HepG2 (cell line): Measurements from ENCODE around the gene WHAMM. TPM values are rescaled to one million over a fixed set of nuclear protein-coding genes. Genes with fewer than 3 reads are reported as not detected.

Experiments used
- ARNTL ChIP-seq: sonication (generic); formaldehyde crosslinking; IDR thresholded peaks from 2 replicates; pipeline ENCODE4 v1.4.0; 2020; ENCODE audit warnings: mild to moderate bottlenecking, missing genetic modification reagents
- FOXA3 ChIP-seq: IDR thresholded peaks from 2 replicates; pipeline ENCODE4 v1.6.1; 2016; ENCODE audit warnings: missing genetic modification reagents, missing compliant biosample characterization
- KDM2A ChIP-seq: sonication (generic); formaldehyde crosslinking; IDR thresholded peaks from 2 replicates; pipeline ENCODE4 v1.4.0; 2020; ENCODE audit warnings: low read depth, missing genetic modification reagents, borderline replicate concordance
- NFATC3 ChIP-seq: sonication (generic); formaldehyde crosslinking; IDR thresholded peaks from 2 replicates; pipeline ENCODE4 v1.5.1; 2020; ENCODE audit warnings: mild to moderate bottlenecking, missing genetic modification reagents
- NPAS2 ChIP-seq: sonication (generic); formaldehyde crosslinking; IDR thresholded peaks from 2 replicates; pipeline ENCODE4 v1.8.0; 2022; ENCODE audit warnings: mild to moderate bottlenecking, missing genetic modification reagents, borderline replicate concordance
- PHF5A ChIP-seq: IDR thresholded peaks from one replicate; pipeline ENCODE4 v1.6.1; 2018; ENCODE audit warnings: low read depth, missing genetic modification reagents; ENCODE audit not compliant: unreplicated experiment
- SAP130 ChIP-seq: IDR thresholded peaks from 2 replicates; pipeline ENCODE4 v1.6.1; 2016; ENCODE audit warnings: low read depth
- TCF12 ChIP-seq, 2 experiments: fragments of 450-650 bp in 1 of 2; sonication (generic) in 1 of 2; formaldehyde crosslinking in 1 of 2; IDR thresholded peaks; 2 replicates each; pipeline versions ENCODE4 v1.6.1 to v1.8.0; 2017 to 2022; ENCODE audit warnings: antibody characterized with exemption in 1 of 2, mild to moderate bottlenecking in 1 of 2, missing genetic modification reagents in 1 of 2, moderate library complexity in 1 of 2
- ZFY ChIP-seq: sonication (generic); formaldehyde crosslinking; IDR thresholded peaks from 2 replicates; pipeline ENCODE4 v1.4.0; 2020; ENCODE audit warnings: missing genetic modification reagents
- ZKSCAN8 ChIP-seq: IDR thresholded peaks from 2 replicates; pipeline ENCODE4 v1.6.1; 2016; ENCODE audit warnings: borderline replicate concordance, missing genetic modification reagents, missing compliant biosample characterization
- ZNF180 ChIP-seq: sonication (generic); formaldehyde crosslinking; IDR thresholded peaks from 2 replicates; pipeline ENCODE4 v1.4.0; 2020; ENCODE audit warnings: low read depth, missing genetic modification reagents, borderline replicate concordance
- ZNF33B ChIP-seq: sonication (generic); formaldehyde crosslinking; IDR thresholded peaks from 2 replicates; pipeline ENCODE4 v1.5.1; 2020; ENCODE audit warnings: mild to moderate bottlenecking, missing genetic modification reagents
- ZNF678 ChIP-seq: sonication (generic); formaldehyde crosslinking; IDR thresholded peaks from 2 replicates; pipeline ENCODE4 v1.4.0; 2020; ENCODE audit warnings: mild to moderate bottlenecking, missing genetic modification reagents
- ZSCAN29 ChIP-seq: sonication (generic); formaldehyde crosslinking; conservative IDR thresholded peaks from 2 replicates; pipeline ENCODE4 v1.4.0; 2020; ENCODE audit warnings: mild to moderate bottlenecking, missing genetic modification reagents
- polyA plus RNA-seq, 8 experiments: library from polyadenylated mRNA; depleted of rRNA in 3 of 8; stranded (reverse) in 7 of 8; unstranded in 1 of 8; fragments of >200 nt; fragmentation: Illumina TruSeq in 4 of 8; extraction: Trizol in 4 of 8; gene quantifications; 2 replicates each; pipeline versions ENCODE4 v1.2.1 to v1.2.3, GENCODE V29; 2011 to 2016; ENCODE audit warnings: low read depth in 4 of 8, missing spikeins in 1 of 8, mixed read lengths in 1 of 8; ENCODE audit not compliant: insufficient read depth in 1 of 8
- total RNA-seq, 5 experiments: library from RNA; depleted of rRNA; stranded (reverse); fragments of >200 nt; fragmentation: Illumina TruSeq; extraction: Trizol; gene quantifications; 2 replicates each; pipeline ENCODE4 v1.2.3, GENCODE V29; 2016; ENCODE audit warnings: low read depth in 1 of 5
- TF ChIP-seq, protein P1 (sequence below): sonication (generic); formaldehyde crosslinking; IDR thresholded peaks from 2 replicates; pipeline ENCODE4 v1.4.0; 2020; ENCODE audit warnings: missing genetic modification reagents, borderline replicate concordance
- TF ChIP-seq, protein P2 (sequence below), 2 experiments: fragments of 450-650 bp in 1 of 2; sonication (generic) in 1 of 2; formaldehyde crosslinking; IDR thresholded peaks; 2 replicates each; pipeline versions ENCODE4 v1.5.0 to v1.8.0; 2020 to 2022; ENCODE audit warnings: mild to moderate bottlenecking in 1 of 2, missing genetic modification reagents in 1 of 2
- TF ChIP-seq, protein P3 (sequence below): sonication (generic); formaldehyde crosslinking; conservative IDR thresholded peaks from 2 replicates; pipeline ENCODE4 v1.8.1; 2023; ENCODE audit warnings: missing genetic modification reagents
- TF ChIP-seq, protein P4 (sequence below): sonication (generic); formaldehyde crosslinking; IDR thresholded peaks from 2 replicates; pipeline ENCODE4 v1.5.1; 2020; ENCODE audit warnings: mild to moderate bottlenecking, moderate library complexity, missing genetic modification reagents
- TF ChIP-seq, protein P5 (sequence below): sonication (generic); formaldehyde crosslinking; IDR thresholded peaks from 2 replicates; pipeline ENCODE4 v1.5.0; 2020; ENCODE audit warnings: missing genetic modification reagents

The WHAMM gene
- total and polyA plus RNA-seq, 2 of the 13 experiments (the other 11 are each of a cell fraction or from before 2014, with no cell fraction given), result 2.9 to 3.0 TPM

DNA sequence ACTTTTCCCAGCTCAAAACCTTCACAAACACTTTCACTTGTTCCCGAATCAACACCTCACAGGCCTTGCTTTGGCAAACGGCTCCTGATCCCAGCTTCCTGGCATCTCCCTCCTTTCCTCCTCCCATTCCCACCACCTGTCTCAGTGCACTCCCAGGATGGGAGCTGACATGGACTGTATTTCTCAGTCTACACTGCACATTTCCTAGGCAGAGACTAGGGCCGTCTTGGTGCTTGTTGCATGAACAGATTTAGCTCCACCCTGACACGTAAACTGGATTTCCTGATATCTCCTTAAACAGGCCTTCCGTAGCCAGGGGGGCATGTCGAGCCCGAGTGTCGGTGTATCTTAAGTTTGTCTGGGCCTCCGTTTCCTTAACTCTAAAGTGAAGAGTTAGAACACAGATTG, 790 bp upstream of the WHAMM start (continued):
- TF ChIP-seq, protein P1, sequence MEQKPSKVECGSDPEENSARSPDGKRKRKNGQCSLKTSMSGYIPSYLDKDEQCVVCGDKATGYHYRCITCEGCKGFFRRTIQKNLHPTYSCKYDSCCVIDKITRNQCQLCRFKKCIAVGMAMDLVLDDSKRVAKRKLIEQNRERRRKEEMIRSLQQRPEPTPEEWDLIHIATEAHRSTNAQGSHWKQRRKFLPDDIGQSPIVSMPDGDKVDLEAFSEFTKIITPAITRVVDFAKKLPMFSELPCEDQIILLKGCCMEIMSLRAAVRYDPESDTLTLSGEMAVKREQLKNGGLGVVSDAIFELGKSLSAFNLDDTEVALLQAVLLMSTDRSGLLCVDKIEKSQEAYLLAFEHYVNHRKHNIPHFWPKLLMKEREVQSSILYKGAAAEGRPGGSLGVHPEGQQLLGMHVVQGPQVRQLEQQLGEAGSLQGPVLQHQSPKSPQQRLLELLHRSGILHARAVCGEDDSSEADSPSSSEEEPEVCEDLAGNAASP (CRISPR knock-in tag), result no peak
- no peak for TF ChIP-seq TCF12 (IDR thresholded peaks at IDR 0.05)
- no peak for TF ChIP-seq TCF12 (CRISPR knock-in tag; IDR thresholded peaks at IDR 0.05)
- TF ChIP-seq, protein P2, sequence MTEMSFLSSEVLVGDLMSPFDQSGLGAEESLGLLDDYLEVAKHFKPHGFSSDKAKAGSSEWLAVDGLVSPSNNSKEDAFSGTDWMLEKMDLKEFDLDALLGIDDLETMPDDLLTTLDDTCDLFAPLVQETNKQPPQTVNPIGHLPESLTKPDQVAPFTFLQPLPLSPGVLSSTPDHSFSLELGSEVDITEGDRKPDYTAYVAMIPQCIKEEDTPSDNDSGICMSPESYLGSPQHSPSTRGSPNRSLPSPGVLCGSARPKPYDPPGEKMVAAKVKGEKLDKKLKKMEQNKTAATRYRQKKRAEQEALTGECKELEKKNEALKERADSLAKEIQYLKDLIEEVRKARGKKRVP (CRISPR knock-in tag; IDR thresholded peaks at IDR 0.05), result 0 out of 4 replicates have a peak, but pooled peaks of 1 of the 2 experiments have one; percentile 13
- peak; percentile 42; the same call in 1 of the 2 replicates for TF ChIP-seq ZFY (CRISPR knock-in tag)
- TF ChIP-seq ARNTL (CRISPR knock-in tag), result no peak
- TF ChIP-seq, protein P3, sequence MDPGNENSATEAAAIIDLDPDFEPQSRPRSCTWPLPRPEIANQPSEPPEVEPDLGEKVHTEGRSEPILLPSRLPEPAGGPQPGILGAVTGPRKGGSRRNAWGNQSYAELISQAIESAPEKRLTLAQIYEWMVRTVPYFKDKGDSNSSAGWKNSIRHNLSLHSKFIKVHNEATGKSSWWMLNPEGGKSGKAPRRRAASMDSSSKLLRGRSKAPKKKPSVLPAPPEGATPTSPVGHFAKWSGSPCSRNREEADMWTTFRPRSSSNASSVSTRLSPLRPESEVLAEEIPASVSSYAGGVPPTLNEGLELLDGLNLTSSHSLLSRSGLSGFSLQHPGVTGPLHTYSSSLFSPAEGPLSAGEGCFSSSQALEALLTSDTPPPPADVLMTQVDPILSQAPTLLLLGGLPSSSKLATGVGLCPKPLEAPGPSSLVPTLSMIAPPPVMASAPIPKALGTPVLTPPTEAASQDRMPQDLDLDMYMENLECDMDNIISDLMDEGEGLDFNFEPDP (CRISPR knock-in tag), result no peak
- 0 out of 2 replicates have a peak, but pooled peaks have one; percentile 17 for TF ChIP-seq KDM2A (CRISPR knock-in tag)
- no peak for TF ChIP-seq NPAS2 (CRISPR knock-in tag)
- TF ChIP-seq SAP130 (CRISPR knock-in tag), result peak; percentile 6; the same call in 1 of the 2 replicates
- TF ChIP-seq, protein P4, sequence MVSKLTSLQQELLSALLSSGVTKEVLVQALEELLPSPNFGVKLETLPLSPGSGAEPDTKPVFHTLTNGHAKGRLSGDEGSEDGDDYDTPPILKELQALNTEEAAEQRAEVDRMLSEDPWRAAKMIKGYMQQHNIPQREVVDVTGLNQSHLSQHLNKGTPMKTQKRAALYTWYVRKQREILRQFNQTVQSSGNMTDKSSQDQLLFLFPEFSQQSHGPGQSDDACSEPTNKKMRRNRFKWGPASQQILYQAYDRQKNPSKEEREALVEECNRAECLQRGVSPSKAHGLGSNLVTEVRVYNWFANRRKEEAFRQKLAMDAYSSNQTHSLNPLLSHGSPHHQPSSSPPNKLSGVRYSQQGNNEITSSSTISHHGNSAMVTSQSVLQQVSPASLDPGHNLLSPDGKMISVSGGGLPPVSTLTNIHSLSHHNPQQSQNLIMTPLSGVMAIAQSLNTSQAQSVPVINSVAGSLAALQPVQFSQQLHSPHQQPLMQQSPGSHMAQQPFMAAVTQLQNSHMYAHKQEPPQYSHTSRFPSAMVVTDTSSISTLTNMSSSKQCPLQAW (CRISPR knock-in tag), result no peak
- TF ChIP-seq ZNF33B (CRISPR knock-in tag), result no peak
- no peak for TF ChIP-seq NFATC3 (CRISPR knock-in tag)
- TF ChIP-seq, protein P5, sequence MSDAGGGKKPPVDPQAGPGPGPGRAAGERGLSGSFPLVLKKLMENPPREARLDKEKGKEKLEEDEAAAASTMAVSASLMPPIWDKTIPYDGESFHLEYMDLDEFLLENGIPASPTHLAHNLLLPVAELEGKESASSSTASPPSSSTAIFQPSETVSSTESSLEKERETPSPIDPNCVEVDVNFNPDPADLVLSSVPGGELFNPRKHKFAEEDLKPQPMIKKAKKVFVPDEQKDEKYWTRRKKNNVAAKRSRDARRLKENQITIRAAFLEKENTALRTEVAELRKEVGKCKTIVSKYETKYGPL (CRISPR knock-in tag), result no peak
- TF ChIP-seq ZSCAN29 (CRISPR knock-in tag), result peak; percentile 50; the same call in 1 of the 2 replicates
- TF ChIP-seq PHF5A (CRISPR knock-in tag), result no peak
- TF ChIP-seq FOXA3 (CRISPR knock-in tag), result no peak
- no peak for TF ChIP-seq ZNF180 (CRISPR knock-in tag)
- no peak for TF ChIP-seq ZNF678 (CRISPR knock-in tag)
- TF ChIP-seq ZKSCAN8, result no peak
